CD14-positive monocyte (primary cell): ENCODE data around the gene BCAT1. TPM values are rescaled to one million over a fixed set of nuclear protein-coding genes. Genes with fewer than 3 reads are reported as not detected.

Source experiments
- DNase-seq, 3 donors: peaks; one replicate each; pipeline ENCODE4 v3.0.0-alpha.2; 2011 to 2022
- H2AFZ ChIP-seq: 2 replicates; pipeline ENCODE4 v1.6.0; 2012; ENCODE audit warnings: mild to moderate bottlenecking, low read depth, low read length, inconsistent platforms; ENCODE audit not compliant: insufficient read depth, poor library complexity, severe bottlenecking
- H3K27ac ChIP-seq, 2 donors: 1 replicate in 1 of 2; 2 replicates in 1 of 2; pipeline ENCODE4 v1.5.1; 2012 to 2013; ENCODE audit warnings: low read length in 2 of 2, control low read depth in 1 of 2, inconsistent platforms in 1 of 2, low read depth in 1 of 2, mild to moderate bottlenecking in 1 of 2
- H3K27me3 ChIP-seq, 2 donors: one replicate each; pipeline versions ENCODE4 v1.6.0 to v1.6.1; 2011 to 2013; ENCODE audit warnings: low read length in 2 of 2; ENCODE audit not compliant: control insufficient read depth in 2 of 2, insufficient read depth in 2 of 2
- H3K36me3 ChIP-seq, 2 donors: replicated peaks in 1 of 2; 1 replicate in 1 of 2; 2 replicates in 1 of 2; pipeline versions ENCODE4 v1.5.1 to v1.6.1; 2012 to 2013; ENCODE audit warnings: low read length in 2 of 2, control low read depth in 1 of 2, inconsistent platforms in 1 of 2, mild to moderate bottlenecking in 1 of 2; ENCODE audit not compliant: insufficient read depth in 2 of 2, control insufficient read depth in 1 of 2
- H3K4me1 ChIP-seq, 2 donors: 1 replicate in 1 of 2; 2 replicates in 1 of 2; pipeline versions ENCODE4 v1.5.1 to v1.6.1; 2012 to 2013; ENCODE audit warnings: low read length in 2 of 2, control low read depth in 1 of 2, inconsistent platforms in 1 of 2, mild to moderate bottlenecking in 1 of 2, moderate library complexity in 1 of 2; ENCODE audit not compliant: insufficient read depth in 2 of 2, control insufficient read depth in 1 of 2
- H3K4me2 ChIP-seq: replicated peaks from 2 replicates; pipeline ENCODE3; 2012; ENCODE audit warnings: low read length, moderate library complexity, mild to moderate bottlenecking; ENCODE audit not compliant: poor library complexity, severe bottlenecking; ENCODE audit errors: extremely low read depth
- H3K4me3 ChIP-seq, 3 experiments: fragments of 200-600 bp in 1 of 3; sonication (generic) in 1 of 3; replicated peaks in 1 of 3; 1 replicate in 2 of 3; 2 replicates in 1 of 3; pipeline ENCODE4 v1.5.1; 2011 to 2013; ENCODE audit warnings: low read length in 3 of 3, mild to moderate bottlenecking in 3 of 3, control low read depth in 2 of 3, low read depth in 2 of 3, inconsistent platforms in 1 of 3, moderate library complexity in 1 of 3
- H3K79me2 ChIP-seq: 2 replicates; pipeline ENCODE4 v1.6.0; 2012; ENCODE audit warnings: mild to moderate bottlenecking, control low read depth, inconsistent platforms, low read length, moderate library complexity; ENCODE audit not compliant: insufficient read depth
- H3K9ac ChIP-seq: 2 replicates; pipeline ENCODE4 v1.6.0; 2017; ENCODE audit warnings: low read length, mild to moderate bottlenecking; ENCODE audit not compliant: insufficient read depth, poor library complexity, severe bottlenecking
- H3K9me3 ChIP-seq, 2 donors: replicated peaks in 1 of 2; 1 replicate in 1 of 2; 2 replicates in 1 of 2; pipeline versions ENCODE4 v1.5.1 to v1.6.1; 2012 to 2013; ENCODE audit warnings: low read length in 2 of 2, control low read depth in 1 of 2; ENCODE audit not compliant: control insufficient read depth in 1 of 2, insufficient read depth in 1 of 2
- H4K20me1 ChIP-seq: 2 replicates; pipeline ENCODE4 v1.6.0; 2012; ENCODE audit warnings: mild to moderate bottlenecking, low read length, control low read depth, moderate library complexity; ENCODE audit not compliant: insufficient read depth
- H3K27ac Mint-ChIP-seq, 7 donors: one replicate each; pipeline ENCODE4 v1.8.0; 2020; ENCODE audit warnings: mild to moderate bottlenecking in 7 of 7, mixed read lengths in 7 of 7, moderate library complexity in 6 of 7, inconsistent platforms in 2 of 7
- H3K27me3 Mint-ChIP-seq, 3 donors: one replicate each; pipeline ENCODE4 v1.8.0; 2021 to 2022; ENCODE audit warnings: low read depth in 3 of 3, mild to moderate bottlenecking in 3 of 3, mixed read lengths in 3 of 3, moderate library complexity in 3 of 3, inconsistent platforms in 1 of 3
- H3K36me3 Mint-ChIP-seq, 2 donors: one replicate each; pipeline ENCODE4 v1.8.0; 2020; ENCODE audit warnings: mixed read lengths in 2 of 2, inconsistent platforms in 1 of 2, mild to moderate bottlenecking in 1 of 2
- H3K4me1 Mint-ChIP-seq: one replicate; pipeline ENCODE4 v1.8.0; 2020; ENCODE audit warnings: mild to moderate bottlenecking, mixed read lengths
- H3K4me3 Mint-ChIP-seq, 2 donors: one replicate each; pipeline ENCODE4 v1.8.0; 2020; ENCODE audit warnings: mild to moderate bottlenecking in 2 of 2, mixed read lengths in 2 of 2, moderate library complexity in 1 of 2
- H3K9me3 Mint-ChIP-seq, 7 donors: one replicate each; pipeline ENCODE4 v1.8.0; 2020 to 2022; ENCODE audit warnings: mixed read lengths in 7 of 7, mild to moderate bottlenecking in 6 of 7, moderate library complexity in 6 of 7, inconsistent platforms in 2 of 7
- CTCF ChIP-seq: fragments of 200-600 bp; IDR thresholded peaks from one replicate; pipeline ENCODE4 v1.8.0; 2022; ENCODE audit warnings: antibody characterized with exemption, mild to moderate bottlenecking
- WGBS: methylation state at CpG from one replicate; pipeline ENCODE4 v1.1.5; 2013; ENCODE audit warnings: missing lambda C conversion rate; ENCODE audit not compliant: insufficient coverage; 5-methylcytosine and 5-hydroxymethylcytosine counted together
- intact Hi-C, 2 donors: fragments of 100-400 bp; cut with micrococcal nuclease; formaldehyde crosslinking; loops; one replicate each; pipeline versions ENCODE4 v1.15.0 to v1.15.1; 2023
- polyA plus RNA-seq, 3 donors: library from polyadenylated mRNA; depleted of rRNA in 1 of 3; unstranded in 2 of 3; stranded (reverse) in 1 of 3; fragments of 300-500 nt in 2 of 3; fragments of >200 nt in 1 of 3; fragmentation: Illumina TruSeq in 2 of 3; gene quantifications; 1 replicate in 2 of 3; 2 replicates in 1 of 3; pipeline ENCODE4 v1.2.3, GENCODE V29; 2012 to 2021

The BCAT1 gene
- polyA plus RNA-seq, 3 donors = 3.5 to 16.9 (median 15.2) TPM

GRCh38 chr12:24945039-24945438 is 3.9 kb downstream of the BCAT1 start:
- no peaks in the 10 kb centered on the region for H3K79me2 ChIP-seq
- no peaks in the 10 kb centered on the region for H3K36me3 Mint-ChIP-seq

GRCh38 chr12:24944601-24944975 is 4.3 kb downstream of the BCAT1 start:
- Histone ChIP-seq H3K79me2 (no peaks in the 10 kb centered on the region), H3K4me3 (no peak overlapping the region), H3K4me2 (no peak overlapping the region), H2AFZ (no peak overlapping the region), H3K27ac (no peak overlapping the region), H3K4me1 (peaks cover 39 to 55% of the 10 kb centered on the region in 2 donors), H3K9ac (no peak overlapping the region), H3K36me3 (no peaks in the 10 kb centered on the region), H3K9me3 (no peaks in the 10 kb centered on the region), H4K20me1 (no peaks in the 10 kb centered on the region), H3K27me3 (no peaks in the 10 kb centered on the region)
- H3K4me1 Mint-ChIP-seq = peaks cover 58% of the 10 kb centered on the region
- peak overlapping the region in 2 of 7 donors; percentile 35 to 68 for H3K27ac Mint-ChIP-seq
- no peak overlapping the region for H3K4me3 Mint-ChIP-seq
- WGBS = no CpG with 5 or more reads among the region's 2 CpGs
- TF ChIP-seq CTCF = no peak
- H3K36me3 Mint-ChIP-seq = no peaks in the 10 kb centered on the region
- DNase-seq = no peak
- H3K9me3 Mint-ChIP-seq = no peaks in the 10 kb centered on the region
- intact Hi-C loops = no loop called here
- H3K27me3 Mint-ChIP-seq = peaks cover 7 to 9% (median 8%) of the 10 kb centered on the region in 3 donors

More at GRCh38 chr12:24945039-24945438, 3.9 kb downstream of the BCAT1 start:
- Mint-ChIP-seq H3K4me3 (no peak overlapping the region), H3K27ac (no peak overlapping the region), H3K4me1 (peaks cover 59% of the 10 kb centered on the region), H3K27me3 (peaks cover 7 to 9% (median 9%) of the 10 kb centered on the region in 3 donors), H3K9me3 (no peaks in the 10 kb centered on the region)
- no peak overlapping the region for H3K4me3 ChIP-seq
- H4K20me1 ChIP-seq = no peaks in the 10 kb centered on the region
- peaks cover 39 to 55% of the 10 kb centered on the region in 2 donors for H3K4me1 ChIP-seq
- intact Hi-C loops = loop anchor here (5.0 kb wide), 2 partner anchors 43 to 93 kb away; no protein-coding TSS in a partner anchor
- no peak for TF ChIP-seq CTCF
- no peak overlapping the region for H2AFZ ChIP-seq
- H3K27ac ChIP-seq = no peak overlapping the region
- H3K9ac ChIP-seq = no peak overlapping the region
- no peaks in the 10 kb centered on the region for H3K9me3 ChIP-seq
- no CpG with 5 or more reads among the region's 1 CpG for WGBS
- no peaks in the 10 kb centered on the region for H3K27me3 ChIP-seq
- peak in 1 of 3 donors; percentile 38 for DNase-seq
- H3K4me2 ChIP-seq = no peak overlapping the region
- no peaks in the 10 kb centered on the region for H3K36me3 ChIP-seq
